Stimulated activated CD8-positive, alpha-beta memory T cell treated with anti-CD3 and anti-CD28 coated beads, Interleukin-15, amount 100 ng/mL, for 24 hours (primary cell): ENCODE results near the gene SHTN1.

Experiments
- DNase-seq: peaks from one replicate; pipeline ENCODE4 v3.0.0-alpha.2; 2020; ENCODE audit warnings: low read depth

Gene SHTN1

GRCh38 chr10:116833986-116834985 is 170.7 kb downstream of the SHTN1 start:
- no peak for DNase-seq

- DNase-seq, result no peak
Measured at GRCh38 chr10:116831790-116832189, 173.2 kb downstream of the SHTN1 start.
